Cardiac septum (tissue), 1 donor: ENCODE results near the gene MTMR4. TPM values are rescaled to one million over a fixed set of nuclear protein-coding genes. Genes with fewer than 3 reads are reported as not detected.
A peak's percentile ranks its signal among the peaks of the same experiment; 100 is the strongest.

Source experiments
- DNase-seq: peaks from one replicate; pipeline ENCODE4 v3.0.0-alpha.2; 2020; ENCODE audit warnings: low spot score
- intact Hi-C: fragments of 100-400 bp; cut with DNase I; formaldehyde crosslinking; loops from one replicate; pipeline ENCODE4 v1.14.0; 2022
- total RNA-seq: library from RNA; stranded (reverse); fragmentation: NEBNext Ultra II Directional; extraction: Animal tissue kit (Norgen Biotek cat#: 25700); gene quantifications from one replicate; pipeline ENCODE4 v1.2.1, GENCODE V29; 2021
- donor health status: DM: no; HTN: no; CAD: no.

The MTMR4 gene
- total RNA-seq, 1 donor from 2014 or later, result 23.4 TPM

- peak; percentile 78 for DNase-seq
- intact Hi-C loops, result loop anchor here (1.0 kb wide), 1 partner anchor 130 kb away; no protein-coding TSS in a partner anchor
These were observed 67.1 kb downstream of the MTMR4 start for GRCh38 chr17:58447039-58447975.

- DNase-seq, result no peak
- intact Hi-C loops, result no loop called here
These were observed 68.4 kb downstream of the MTMR4 start for GRCh38 chr17:58446086-58446485.

Other genes with a start within 250 kb of the MTMR4 start
- 0.94 TPM for gene MPO, start 233.7 kb downstream of the MTMR4 start, total RNA-seq
- 10.7 TPM for gene TSPOAP1, start 185.8 kb downstream of the MTMR4 start, total RNA-seq
- gene SUPT4H1, start 162.4 kb downstream of the MTMR4 start, total RNA-seq, result 49.4 TPM
- 1.6 TPM for gene RNF43, start 97.1 kb downstream of the MTMR4 start, total RNA-seq
- not detected for gene HSF5, start 26.2 kb downstream of the MTMR4 start, total RNA-seq
- 0.32 TPM for gene TEX14, start 177.4 kb upstream of the MTMR4 start, total RNA-seq
- 29.2 TPM for gene RAD51C, start 178.0 kb upstream of the MTMR4 start, total RNA-seq
- gene PPM1E, start 241.2 kb upstream of the MTMR4 start, total RNA-seq, result 1.1 TPM